Epidermal melanocyte (primary cell): ENCODE data around the gene SNRPA1.

ENCODE experiments used
- DNase-seq: peaks from one replicate; pipeline ENCODE4 v3.0.0; 2011; ENCODE audit warnings: low spot score; ENCODE audit not compliant: insufficient read length

SNRPA1 gene

GRCh38 chr15:101264911-101265641 is 30.0 kb downstream of the SNRPA1 start:
- DNase-seq = no peak

GRCh38 chr15:101264011-101264410 is 31.0 kb downstream of the SNRPA1 start:
- DNase-seq = no peak

- DNase-seq = no peak
Observed at GRCh38 chr15:101262551-101262950, 32.5 kb downstream of the SNRPA1 start.

GRCh38 chr15:101258238-101259144 is 36.6 kb downstream of the SNRPA1 start:
- DNase-seq = no peak

GRCh38 chr15:101256757-101257156 is 38.3 kb downstream of the SNRPA1 start:
- no peak for DNase-seq

- DNase-seq = no peak
Observed at GRCh38 chr15:101255615-101256241, 39.3 kb downstream of the SNRPA1 start.

GRCh38 chr15:101255051-101255395 is 40.0 kb downstream of the SNRPA1 start:
- no peak for DNase-seq

GRCh38 chr15:101254157-101255050 is 40.6 kb downstream of the SNRPA1 start:
- DNase-seq = no peak

GRCh38 chr15:101252836-101253235 is 42.2 kb downstream of the SNRPA1 start:
- DNase-seq = no peak

- peak; percentile 90 for DNase-seq
Observed at GRCh38 chr15:101251830-101252820, 42.9 kb downstream of the SNRPA1 start, which contains the start of gene CHSY1. Gene CHSY1, minus strand, starts transcription at chr15:101252048. Its CDS starts 592 bp downstream, at chr15:101251456.

- DNase-seq = no peak
Observed at GRCh38 chr15:101250873-101251829, 43.9 kb downstream of the SNRPA1 start.

- DNase-seq = peak; percentile 64
Observed at GRCh38 chr15:101250341-101250831, 44.7 kb downstream of the SNRPA1 start.

- DNase-seq = no peak
Observed at GRCh38 chr15:101248274-101248673, 46.8 kb downstream of the SNRPA1 start.

- no peak for DNase-seq
Observed at GRCh38 chr15:101246824-101247745, 48.0 kb downstream of the SNRPA1 start.

- DNase-seq = no peak
Observed at GRCh38 chr15:101246391-101246790, 48.7 kb downstream of the SNRPA1 start.

GRCh38 chr15:101244889-101245668 is 50.0 kb downstream of the SNRPA1 start:
- DNase-seq = no peak
